Stimulated activated CD4-positive, alpha-beta T cell treated with anti-CD3 and anti-CD28 coated beads, Interleukin-4, amount 100 ng/mL, for 1 hour (primary cell): ENCODE measurements around the gene ARFGAP1.
"Not testable (repeated sequence)": the region's sequence is repeated elsewhere in the genome, so short reads cannot be mapped to it uniquely, and the experiment has no call there.

Source experiments
- DNase-seq: peaks from one replicate; pipeline ENCODE4 v3.0.0-alpha.2; 2020

ARFGAP1 gene

DNA sequence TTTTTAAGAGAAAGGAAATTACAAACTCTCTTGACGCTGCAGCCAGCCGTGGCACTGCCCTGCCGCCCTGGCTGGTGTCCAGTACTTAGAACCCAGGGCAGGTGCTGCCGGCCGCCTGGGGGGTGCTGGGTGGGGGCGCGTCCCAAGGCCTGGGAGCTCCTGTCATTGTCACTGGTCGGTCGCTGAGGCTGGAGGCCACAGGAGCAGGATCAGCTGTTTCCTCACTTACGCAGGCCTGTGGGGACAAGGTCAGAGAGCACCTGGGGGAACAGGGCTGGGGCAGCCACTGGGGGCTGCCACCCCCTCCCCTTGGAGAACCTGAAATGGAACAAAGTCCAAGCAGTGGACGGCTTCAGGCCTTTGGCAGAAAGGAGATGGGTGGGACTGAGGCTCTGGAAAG is 31.3 kb upstream of the ARFGAP1 start:
- DNase-seq, result no peak

- DNase-seq, result no peak
These were observed 29.9 kb upstream of the ARFGAP1 start for GRCh38 chr20:63242736-63243135.

- no peak for DNase-seq
These were observed 28.9 kb upstream of the ARFGAP1 start for GRCh38 chr20:63243604-63244247.

- no peak for DNase-seq
These were observed 28.1 kb upstream of the ARFGAP1 start for GRCh38 chr20:63244468-63244867.

- no peak for DNase-seq
These were observed 25.9 kb upstream of the ARFGAP1 start for GRCh38 chr20:63246490-63247288.

GRCh38 chr20:63247671-63248228 is 24.9 kb upstream of the ARFGAP1 start:
- no peak for DNase-seq

- no peak for DNase-seq
These were observed 23.6 kb upstream of the ARFGAP1 start for GRCh38 chr20:63248835-63249591.

DNA sequence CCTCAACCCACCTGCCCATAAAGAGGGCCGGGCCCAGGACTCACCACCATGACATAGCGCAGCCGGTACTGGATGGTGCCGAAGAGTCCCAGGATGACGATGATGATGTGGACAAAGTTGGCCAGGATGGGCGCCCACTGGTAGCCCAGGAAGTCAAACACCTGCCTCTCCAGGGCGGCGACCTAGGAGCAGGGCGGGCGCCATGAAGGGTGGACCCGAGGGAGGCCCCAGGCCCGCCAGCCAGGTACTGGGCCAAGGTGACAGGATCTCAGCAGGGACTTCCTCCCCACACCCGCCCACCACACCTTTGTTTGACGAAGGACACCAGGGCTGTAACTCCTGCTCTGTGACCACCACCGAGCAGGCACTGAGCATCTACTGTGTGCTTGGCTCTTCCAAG is 22.7 kb upstream of the ARFGAP1 start:
- no peak for DNase-seq

GRCh38 chr20:63251350-63251749 is 21.3 kb upstream of the ARFGAP1 start:
- DNase-seq, result not testable (repeated sequence)

DNA sequence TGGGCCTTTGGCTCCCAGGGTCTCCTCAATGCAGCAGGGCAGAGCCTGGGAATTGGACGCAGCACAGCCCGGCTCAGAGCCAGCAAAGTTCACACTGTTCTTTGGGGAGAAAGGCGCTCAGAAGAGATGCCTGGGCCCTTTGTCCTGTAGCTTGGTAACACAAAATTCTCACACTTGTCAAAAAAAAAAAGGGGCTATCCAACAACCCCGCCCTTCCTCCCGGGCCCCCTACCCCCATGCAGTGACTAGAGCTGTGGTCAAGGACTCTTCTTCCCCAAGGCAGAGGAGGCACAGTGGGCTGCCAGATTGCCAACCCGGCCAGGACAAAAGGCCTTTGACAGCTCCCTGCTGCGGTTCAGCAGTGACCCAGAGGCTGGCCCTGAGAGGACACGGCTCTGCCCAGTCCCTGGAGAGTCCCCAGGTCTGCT is 20.3 kb upstream of the ARFGAP1 start:
- no peak for DNase-seq

DNA sequence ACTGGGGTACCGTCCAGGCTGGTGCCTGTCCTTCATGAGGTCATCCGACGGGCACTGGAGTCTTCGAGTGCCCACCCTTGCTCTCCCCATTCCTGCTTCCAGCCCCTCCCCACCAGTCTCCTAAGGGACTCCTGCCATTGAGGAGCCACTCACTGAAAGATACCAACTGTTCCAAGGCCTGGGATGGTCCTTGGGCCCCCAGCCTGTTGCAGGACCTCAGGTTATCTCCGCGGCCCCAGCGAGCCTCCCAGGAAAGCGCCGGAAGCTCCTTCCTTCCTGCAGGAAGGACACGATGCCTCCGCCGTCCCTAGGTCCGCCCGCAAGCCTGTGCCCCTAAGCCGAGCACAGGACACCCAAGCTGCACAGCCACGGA is 19.6 kb upstream of the ARFGAP1 start:
- no peak for DNase-seq

- no peak for DNase-seq
These were observed 19.0 kb upstream of the ARFGAP1 start for GRCh38 chr20:63253438-63254231.

- no peak for DNase-seq
These were observed 18.4 kb upstream of the ARFGAP1 start, which contains the start of gene NKAIN4 for GRCh38 chr20:63254232-63254605. Gene NKAIN4 (minus strand): TSS chr20:63254463. CDS start chr20:63254450, 13 bp downstream.

GRCh38 chr20:63254606-63255384 is 17.8 kb upstream of the ARFGAP1 start:
- no peak for DNase-seq

DNA sequence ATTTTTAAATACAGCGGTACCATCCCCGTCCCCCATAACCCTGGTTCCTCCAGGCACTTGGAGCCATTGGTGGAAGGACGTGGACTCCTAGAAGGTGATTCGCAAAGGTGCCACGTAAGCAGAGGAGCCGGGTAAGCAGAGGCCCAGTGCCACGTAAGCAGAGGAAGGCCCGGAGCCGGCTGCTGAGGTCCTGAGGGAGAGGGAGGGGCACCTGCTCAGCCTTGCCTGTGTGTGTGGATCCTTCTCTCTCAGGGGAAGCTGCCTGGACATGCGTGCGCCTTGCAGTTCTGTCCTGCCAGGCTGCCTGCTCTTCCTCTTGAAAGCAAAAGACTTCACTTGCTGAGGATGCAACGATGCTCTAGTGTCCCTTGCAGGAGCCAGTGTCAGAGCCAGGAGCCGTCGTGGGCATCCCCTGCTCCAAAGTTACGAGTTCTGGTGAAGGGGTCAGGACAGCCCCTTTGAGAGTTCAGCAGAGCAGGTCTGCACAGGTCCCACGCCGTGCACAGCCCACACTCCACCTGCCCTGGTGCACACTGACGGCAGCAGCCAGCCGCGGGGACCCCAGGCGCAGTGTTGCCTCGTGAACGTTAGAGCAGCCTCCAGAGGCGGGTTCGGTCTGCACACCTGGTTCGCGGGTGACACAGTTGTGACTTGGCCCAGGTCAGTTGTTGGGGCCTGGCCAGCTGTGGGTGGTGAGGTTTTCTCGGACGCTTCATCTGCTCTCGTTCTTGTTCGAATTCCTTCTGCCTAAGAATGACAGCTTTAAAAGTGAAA is 16.5 kb upstream of the ARFGAP1 start:
- no peak for DNase-seq

DNA sequence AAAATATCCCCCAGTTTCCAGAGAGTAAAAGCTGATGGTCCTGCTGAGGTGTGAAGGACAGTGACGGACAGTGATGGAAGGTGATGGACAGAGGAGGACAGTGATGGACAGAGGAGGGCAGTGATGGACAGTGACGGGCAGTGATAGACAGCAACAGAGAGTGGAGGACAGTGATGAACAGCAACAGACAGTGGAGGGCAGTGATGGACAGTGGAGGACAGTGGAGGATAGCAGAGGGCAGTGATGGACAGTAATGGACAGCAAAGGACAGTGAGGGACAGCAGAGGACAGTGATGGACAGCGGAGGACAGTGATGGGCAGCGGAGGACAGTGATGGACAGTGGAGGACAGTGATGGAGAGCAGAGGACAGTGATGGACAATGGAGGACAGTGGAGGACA is 15.7 kb upstream of the ARFGAP1 start:
- no peak for DNase-seq

DNA sequence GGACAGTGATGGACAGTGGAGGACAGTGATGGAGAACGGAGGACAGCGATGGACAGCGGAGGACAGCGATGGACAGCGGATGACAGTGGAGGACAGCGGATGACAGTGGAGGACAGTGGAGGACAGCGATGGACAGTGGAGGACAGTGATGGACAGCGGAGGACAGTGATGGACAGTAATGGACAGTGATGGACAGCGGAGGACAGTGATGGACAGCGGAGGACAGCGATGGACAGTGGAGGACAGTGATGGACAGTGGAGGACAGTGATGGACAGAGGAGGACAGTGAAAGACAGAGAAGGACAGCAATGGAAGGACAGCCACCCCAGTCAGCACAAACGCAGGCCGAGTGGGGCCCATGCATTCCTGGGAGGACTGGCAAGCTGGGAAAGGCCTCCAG is 15.0 kb upstream of the ARFGAP1 start:
- no peak for DNase-seq

GRCh38 chr20:63258781-63259180 is 13.8 kb upstream of the ARFGAP1 start:
- DNase-seq, result no peak

DNA sequence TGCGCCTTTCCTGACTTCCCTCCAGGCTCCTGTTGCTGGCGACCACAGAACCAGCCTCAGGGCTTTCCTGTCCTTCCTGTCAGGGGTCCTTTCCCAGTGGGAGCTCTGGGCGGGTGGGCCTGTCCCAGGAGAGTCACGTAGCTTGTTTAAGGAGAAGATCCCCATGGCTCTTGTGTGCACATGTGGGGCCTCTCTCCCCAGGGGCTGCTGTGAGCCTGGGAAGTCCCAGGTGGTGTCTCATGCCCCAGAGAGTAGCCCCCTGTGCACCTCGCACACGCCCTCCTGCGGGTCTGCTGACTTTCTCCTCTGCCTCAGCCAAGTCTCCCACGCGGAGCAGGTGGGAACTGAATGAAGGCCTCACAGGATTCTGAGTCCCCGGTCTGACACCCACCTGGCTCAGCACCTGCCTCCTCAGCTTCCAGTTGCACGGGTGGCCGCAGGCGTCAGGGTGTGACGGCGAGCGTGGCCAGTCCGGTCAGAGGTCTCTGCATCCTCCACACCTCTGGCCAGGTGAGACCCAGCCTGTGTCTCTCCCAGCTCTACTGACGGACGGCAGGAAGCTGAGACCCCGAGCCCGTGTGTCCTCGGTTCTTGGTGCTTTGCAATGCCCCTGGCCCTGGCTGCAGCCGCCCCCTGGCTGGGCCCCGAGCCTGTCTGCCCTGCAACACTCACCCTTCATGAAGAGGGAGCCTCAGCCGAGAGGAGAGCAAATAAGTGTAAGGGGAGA is 12.7 kb upstream of the ARFGAP1 start:
- no peak for DNase-seq

- DNase-seq, result no peak
These were observed 12.1 kb upstream of the ARFGAP1 start for GRCh38 chr20:63260521-63260920.
